ENCODE results near the gene MAN1A1. TPM values are rescaled to one million over a fixed set of nuclear protein-coding genes. Genes with fewer than 3 reads are reported as not detected.

Gene MAN1A1
- total and polyA plus RNA-seq, 2 of the 4 experiments (the other 2 are of a cell fraction), result 5.9 to 6.4 TPM

DNA sequence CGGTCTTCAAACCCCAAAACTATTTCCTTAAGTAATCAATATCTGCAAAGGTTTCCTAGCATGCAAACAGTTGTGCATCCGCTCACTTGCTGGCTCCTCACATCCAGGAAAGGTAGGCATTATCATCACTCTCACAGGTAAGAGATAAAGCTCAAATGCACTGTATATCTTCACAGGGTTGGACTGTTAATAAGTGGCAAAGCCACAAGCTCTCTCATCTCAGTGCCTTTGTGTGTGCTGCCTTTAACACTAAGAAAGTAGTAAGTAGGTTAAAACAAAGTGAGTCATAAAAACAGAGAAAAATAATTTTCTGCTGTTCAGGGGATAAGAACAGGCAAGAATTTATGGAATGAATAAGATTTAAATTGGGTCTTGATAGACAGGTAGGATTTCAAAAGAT lies 21.3 kb downstream of the MAN1A1 start:
- Histone ChIP-seq H3K18ac (ENCODE audit: low read depth, low read length) (no peak overlapping the region), H3K4me3 (ENCODE audit: insufficient read depth, low read depth, low read length) (no peak overlapping the region), H3K4me2 (ENCODE audit: low read depth, low read length) (no peak overlapping the region), H4K20me1 (ENCODE audit: insufficient read depth, low read length) (no peaks in the 10 kb centered on the region), H2AFZ (replicated peaks; ENCODE audit: low read length, poor library complexity) (no peak overlapping the region), H2AK9ac (replicated peaks; ENCODE audit: low read depth, low read length, poor library complexity) (no peak overlapping the region), H4K5ac (ENCODE audit: low read depth, low read length) (no peak overlapping the region), H3K23ac (ENCODE audit: low read depth, low read length) (no peak overlapping the region), H3K27ac (ENCODE audit: insufficient read depth, low read length) (no peak overlapping the region), H3K36me3 (ENCODE audit: control insufficient read depth, insufficient read depth, low read length) (peaks cover 5% of the 10 kb centered on the region), H3K14ac (replicated peaks; ENCODE audit: low read depth, low read length) (no peak overlapping the region), H3K56ac (ENCODE audit: extremely low read depth, insufficient read depth, low read length) (no peak overlapping the region), H2BK5ac (ENCODE audit: low read depth, low read length, poor library complexity, severe bottlenecking) (no peak overlapping the region), H3K79me1 (ENCODE audit: low read depth in 1 of 2, low read length in 2 of 2) (peaks cover 0 to 4% of the 10 kb centered on the region in 2 experiments; a peak in 1 of 4 replicates), H2BK15ac (ENCODE audit: low read depth, low read length) (no peak overlapping the region), H3K9me1 (ENCODE audit: insufficient read depth, low read length) (no peaks in the 10 kb centered on the region; the same call in 1 of the 2 replicates), H3K9me3 (ENCODE audit: control insufficient read depth, insufficient read depth, low read length) (no peaks in the 10 kb centered on the region), H3K4ac (ENCODE audit: low read depth, low read length) (no peak overlapping the region), H3K9ac (ENCODE audit: low read depth, low read length) (no peak overlapping the region), H3K27me3 (ENCODE audit: control insufficient read depth, insufficient read depth, low read length) (no peaks in the 10 kb centered on the region), H2AK5ac (ENCODE audit: low read depth, low read length) (no peak overlapping the region), H2BK20ac (ENCODE audit: low read depth, low read length) (no peak overlapping the region), H4K91ac (ENCODE audit: insufficient read depth, low read depth, low read length) (no peak overlapping the region), H3K4me1 (ENCODE audit: control insufficient read depth, insufficient read depth, low read length) (peaks cover 5% of the 10 kb centered on the region; the same call in 1 of the 2 replicates), H2BK120ac (ENCODE audit: low read depth, low read length) (no peak overlapping the region), H4K8ac (ENCODE audit: low read depth in 2 of 2, low read length in 2 of 2) (no peak overlapping the region)
- intact Hi-C loops (cut with micrococcal nuclease), result no loop called here
- DNase-seq (no peak), ATAC-seq (ENCODE audit: low read depth) (no peak)
- ChIA-PET POLR2A (ENCODE audit: unreplicated experiment) (no interaction called here), CTCF (no interaction called here)
- in situ Hi-C loops (cut with MboI; ENCODE audit: low sequenced_read_pairs), result no loop called here
- BruUV-seq (replicated peaks), result no TSS peak
- no peak for TF ChIP-seq CTCF (conservative IDR thresholded peaks at IDR 0.05; ENCODE audit: low read depth, low read length)
- no CpG with 5 or more reads among the region's 2 CpGs for WGBS, 2 experiments (ENCODE audit: extremely low coverage in 2 of 2, insufficient read length in 1 of 2)
- dilution Hi-C loops (cut with HindIII; ENCODE audit: low sequenced_read_pairs, unreplicated experiment), result no loop called here
